Pancreas (tissue), 10 donors: Measurements from ENCODE around the gene IQSEC1. TPM values are rescaled to one million over a fixed set of nuclear protein-coding genes. Genes with fewer than 3 reads are reported as not detected.

ENCODE experiments used
- ATAC-seq, 4 donors: fragments of 200-7000 bp; cut with Tn5 transposase; one replicate each; pipeline versions ENCODE4 v1.8.0 to v1.9.1; 2020; ENCODE audit warnings: mild to moderate bottlenecking in 4 of 4, moderate library complexity in 4 of 4
- DNase-seq, 6 donors: peaks; one replicate each; pipeline ENCODE4 v3.0.0-alpha.2; 2020
- FAIRE-seq: peaks from 2 replicates; lab custom pipeline; 2012; peaks lifted over from hg19 to GRCh38; lab: Jason Lieb, UNC
- H3K27ac ChIP-seq, 4 donors: fragments of 200-600 bp; sonication (generic); 1 replicate in 3 of 4; 2 replicates in 1 of 4; pipeline versions ENCODE4 v1.5.0 to v1.8.0; 2020
- H3K27me3 ChIP-seq, 4 donors: fragments of 200-600 bp; one replicate each; pipeline ENCODE4 v1.8.0; 2021
- H3K36me3 ChIP-seq, 3 donors: fragments of 200-600 bp; sonication (generic) in 1 of 3; one replicate each; pipeline versions ENCODE4 v1.5.0 to v1.8.0; 2020 to 2021
- H3K4me1 ChIP-seq, 3 donors: fragments of 200-600 bp; one replicate each; pipeline ENCODE4 v1.8.0; 2021
- H3K4me3 ChIP-seq, 4 donors: fragments of 200-600 bp; sonication (generic) in 2 of 4; one replicate each; pipeline versions ENCODE4 v1.5.0 to v1.8.0; 2020 to 2021
- H3K9me3 ChIP-seq, 4 donors: fragments of 200-600 bp; one replicate each; pipeline ENCODE4 v1.8.0; 2021
- WGBS, 2 donors: extraction: QIAGEN DNeasy Blood & Tissue Kit; methylation state at CpG; one replicate each; pipeline ENCODE4 v1.1.7; 2013; 5-methylcytosine and 5-hydroxymethylcytosine counted together
- intact Hi-C, 3 donors: fragments of 100-400 bp; cut with DNase I; formaldehyde crosslinking; loops; one replicate each; pipeline versions ENCODE4 v1.11.1 to v1.14.2; 2022
- polyA plus RNA-seq, 2 donors: library from polyadenylated mRNA; stranded (reverse); fragments of 200-250 nt; gene quantifications; one replicate each; pipeline ENCODE4 v1.2.3, GENCODE V29; 2013
- total RNA-seq, 6 donors: library from RNA; stranded (reverse); fragmentation: NEBNext Ultra II Directional in 4 of 6; extraction: Animal tissue kit (Norgen Biotek cat#: 25700) in 4 of 6; gene quantifications; one replicate each; pipeline versions ENCODE4 v1.2.1 to v1.2.4, GENCODE V29; 2021 to 2023
- TF ChIP-seq, protein P1 (sequence below), 4 donors: fragments of 200-600 bp; sonication (generic) in 3 of 4; IDR thresholded peaks; one replicate each; pipeline versions ENCODE4 v1.5.0 to v1.8.0; 2021; ENCODE audit warnings: antibody characterized with exemption in 4 of 4
- donor health status: healthy with polysubstance abuse.
- donor health status: DM: no; HTN: no; CAD: no; lungs with moderate emphysema.
- donor health status: DM: no; HTN: no; CAD: no.
- donor health status: control.
- donor health status: control.
- donor health status: Bipolar disorder and iron deficiency.
- donor health status: DM: yes; HTN: yes; CAD: no.
- donor health status: DM: no; HTN: no; CAD: no.
- donor health status: DM: no; HTN: no; CAD: no.
- donor health status: DM: yes; HTN: yes; CAD: no.

The IQSEC1 gene
- total and polyA plus RNA-seq, 8 donors, result 15.0 to 27.9 (median 23.1) TPM

DNA sequence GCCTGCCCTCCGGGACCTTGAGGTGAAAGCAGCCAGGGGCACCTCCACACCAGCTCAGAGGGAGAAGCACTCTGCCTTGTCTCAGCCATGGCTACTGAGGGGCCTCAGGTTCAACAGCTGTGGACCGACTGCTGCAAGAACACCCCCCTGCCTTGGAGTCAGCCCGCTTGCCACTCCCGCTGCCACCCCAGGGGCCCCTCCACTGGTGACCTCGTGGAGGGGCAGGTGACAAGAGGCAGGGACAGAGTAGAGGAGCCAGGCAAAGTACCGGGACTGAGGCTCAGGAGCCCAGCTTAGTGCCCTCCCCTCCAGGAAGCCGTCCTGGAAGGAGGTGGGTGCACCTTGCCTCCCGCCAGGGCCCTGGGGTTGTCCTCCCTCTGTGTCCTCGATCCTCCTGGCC is 152.3 kb downstream of the IQSEC1 start:
- H3K36me3 ChIP-seq, result peaks cover 2 to 48% (median 8%) of the 10 kb centered on the region in 3 donors
- H3K9me3 ChIP-seq, result no peaks in the 10 kb centered on the region
- no peak overlapping the region for H3K27ac ChIP-seq
- DNase-seq (no peak), FAIRE-seq (no peak), ATAC-seq (no peak)
- intact Hi-C loops, result no loop called here
- no peaks in the 10 kb centered on the region for H3K27me3 ChIP-seq
- no peak overlapping the region for H3K4me3 ChIP-seq
- TF ChIP-seq, protein P1, sequence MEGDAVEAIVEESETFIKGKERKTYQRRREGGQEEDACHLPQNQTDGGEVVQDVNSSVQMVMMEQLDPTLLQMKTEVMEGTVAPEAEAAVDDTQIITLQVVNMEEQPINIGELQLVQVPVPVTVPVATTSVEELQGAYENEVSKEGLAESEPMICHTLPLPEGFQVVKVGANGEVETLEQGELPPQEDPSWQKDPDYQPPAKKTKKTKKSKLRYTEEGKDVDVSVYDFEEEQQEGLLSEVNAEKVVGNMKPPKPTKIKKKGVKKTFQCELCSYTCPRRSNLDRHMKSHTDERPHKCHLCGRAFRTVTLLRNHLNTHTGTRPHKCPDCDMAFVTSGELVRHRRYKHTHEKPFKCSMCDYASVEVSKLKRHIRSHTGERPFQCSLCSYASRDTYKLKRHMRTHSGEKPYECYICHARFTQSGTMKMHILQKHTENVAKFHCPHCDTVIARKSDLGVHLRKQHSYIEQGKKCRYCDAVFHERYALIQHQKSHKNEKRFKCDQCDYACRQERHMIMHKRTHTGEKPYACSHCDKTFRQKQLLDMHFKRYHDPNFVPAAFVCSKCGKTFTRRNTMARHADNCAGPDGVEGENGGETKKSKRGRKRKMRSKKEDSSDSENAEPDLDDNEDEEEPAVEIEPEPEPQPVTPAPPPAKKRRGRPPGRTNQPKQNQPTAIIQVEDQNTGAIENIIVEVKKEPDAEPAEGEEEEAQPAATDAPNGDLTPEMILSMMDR (IDR thresholded peaks at IDR 0.05), result no peak
- H3K4me1 ChIP-seq, result no peaks in the 10 kb centered on the region
- 90% methylated on average over 9 of the region's 9 CpGs for WGBS, 2 donors

DNA sequence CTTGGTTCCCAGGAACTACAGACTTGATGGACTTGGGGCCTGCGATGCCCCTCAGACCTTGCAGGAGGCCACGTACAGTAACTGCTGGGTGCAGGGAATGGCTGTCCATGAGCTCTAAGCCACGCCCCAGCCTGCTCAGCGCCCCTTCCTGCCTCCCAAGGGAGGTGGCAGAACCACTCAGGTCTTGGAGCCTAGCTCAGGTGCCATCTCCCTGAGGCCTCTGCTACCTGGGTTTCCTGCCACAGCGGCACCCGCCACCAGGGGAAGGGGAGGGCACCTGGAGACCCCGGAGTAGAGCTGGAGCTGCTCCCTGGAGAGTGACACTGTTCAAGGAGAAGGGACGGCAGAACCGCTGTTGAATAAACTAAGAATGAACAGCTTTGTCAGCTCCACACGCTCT is 154.0 kb downstream of the IQSEC1 start:
- FAIRE-seq (no peak), DNase-seq (no peak), ATAC-seq (no peak)
- 90 to 92% methylated on average over 10 of the region's 10 CpGs for WGBS, 2 donors
- H3K27ac ChIP-seq, result no peak overlapping the region
- H3K4me1 ChIP-seq, result no peaks in the 10 kb centered on the region
- no peaks in the 10 kb centered on the region for H3K27me3 ChIP-seq
- no peaks in the 10 kb centered on the region for H3K9me3 ChIP-seq
- H3K36me3 ChIP-seq, result peaks cover 2 to 36% (median 8%) of the 10 kb centered on the region in 3 donors
- no peak overlapping the region for H3K4me3 ChIP-seq
- intact Hi-C loops, result no loop called here
- TF ChIP-seq, protein P1 (IDR thresholded peaks at IDR 0.05), result no peak

DNA sequence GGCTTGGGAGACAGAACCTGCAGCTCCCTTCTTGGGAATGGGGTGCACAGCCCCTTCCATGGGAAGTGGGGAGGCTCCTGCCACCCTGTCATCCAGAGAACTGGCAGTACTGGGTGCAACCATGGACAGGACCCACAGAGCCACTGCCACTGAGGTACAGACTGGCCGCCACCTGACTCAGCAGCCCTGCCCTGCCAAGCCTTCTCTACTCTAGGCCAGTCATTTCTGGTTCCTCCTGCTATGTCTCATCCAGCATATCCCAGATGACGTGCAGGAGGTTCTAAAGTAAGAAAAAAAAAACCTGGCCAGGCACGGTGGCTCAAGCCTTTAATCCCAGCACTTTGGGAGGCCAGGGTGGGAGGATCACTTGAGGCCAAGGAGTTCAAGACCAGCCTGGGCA is 155.0 kb downstream of the IQSEC1 start:
- Histone ChIP-seq H3K27ac (no peak overlapping the region), H3K4me1 (no peaks in the 10 kb centered on the region), H3K36me3 (peaks cover 2 to 27% (median 8%) of the 10 kb centered on the region in 3 donors), H3K4me3 (no peak overlapping the region), H3K27me3 (no peaks in the 10 kb centered on the region), H3K9me3 (no peaks in the 10 kb centered on the region)
- no peak for ATAC-seq
- FAIRE-seq, result no peak
- intact Hi-C loops, result no loop called here
- DNase-seq, result no peak
- TF ChIP-seq, protein P1 (IDR thresholded peaks at IDR 0.05), result no peak
- WGBS, 2 donors, result 90 to 94% methylated on average over 3 of the region's 3 CpGs

DNA sequence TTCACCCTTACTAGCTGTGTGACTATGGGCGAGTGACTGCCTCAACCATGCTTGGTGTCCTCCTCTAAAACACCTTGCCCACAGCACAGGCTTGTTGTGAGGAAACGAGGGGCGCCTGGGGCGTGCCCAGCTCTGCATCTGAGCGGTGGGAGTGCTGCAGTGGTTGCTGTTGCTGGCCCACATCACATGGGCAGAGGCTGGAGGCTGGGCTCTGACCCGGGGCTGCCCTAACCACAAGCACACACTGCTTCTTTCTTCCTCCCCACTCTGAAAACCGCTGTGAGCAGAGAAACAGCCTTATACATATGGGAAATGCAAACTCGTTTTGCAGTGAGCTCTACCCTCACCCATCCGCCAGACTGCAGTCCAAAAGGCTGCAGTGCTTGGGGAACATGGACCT is 157.1 kb downstream of the IQSEC1 start:
- Histone ChIP-seq H3K27me3 (no peaks in the 10 kb centered on the region), H3K4me1 (no peaks in the 10 kb centered on the region), H3K9me3 (no peaks in the 10 kb centered on the region), H3K4me3 (no peak overlapping the region), H3K27ac (no peak overlapping the region), H3K36me3 (peaks cover 0 to 12% (median 3%) of the 10 kb centered on the region in 3 donors)
- TF ChIP-seq, protein P1 (IDR thresholded peaks at IDR 0.05), result no peak
- intact Hi-C loops, result no loop called here
- DNase-seq (no peak), FAIRE-seq (no peak), ATAC-seq (peak in 1 of 4 donors; percentile 35)
- WGBS, 2 donors, result 80 to 89% methylated on average over 9 of the region's 9 CpGs

DNA sequence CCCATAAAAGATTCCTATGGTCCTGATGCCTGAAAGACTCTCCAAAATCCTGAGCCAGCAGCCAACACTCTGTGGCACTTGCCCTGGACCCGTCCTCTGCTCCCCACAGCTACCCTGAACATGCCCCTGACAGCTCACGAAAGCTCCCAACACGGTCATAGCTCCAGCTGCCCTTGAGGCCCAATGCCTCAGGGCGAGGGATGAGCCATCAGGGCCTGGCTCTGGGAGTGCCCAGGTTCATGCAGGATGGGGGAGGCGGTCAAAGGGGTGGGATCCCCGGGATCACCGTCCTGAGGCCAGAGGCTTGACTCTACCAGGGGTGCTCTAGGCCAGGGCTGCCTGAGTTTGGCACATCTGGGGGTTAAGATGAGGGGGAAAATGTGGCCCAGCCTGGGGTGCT is 159.1 kb downstream of the IQSEC1 start:
- Histone ChIP-seq H3K36me3 (peaks cover 0 to 21% (median under 1%) of the 10 kb centered on the region in 3 donors), H3K9me3 (no peaks in the 10 kb centered on the region), H3K27me3 (no peaks in the 10 kb centered on the region), H3K4me3 (no peak overlapping the region), H3K27ac (no peak overlapping the region), H3K4me1 (no peaks in the 10 kb centered on the region)
- intact Hi-C loops, result no loop called here
- ATAC-seq (no peak), DNase-seq (peak in 1 of 6 donors; percentile 42), FAIRE-seq (no peak)
- TF ChIP-seq, protein P1 (IDR thresholded peaks at IDR 0.05), result no peak
- WGBS, 2 donors, result 87 to 93% methylated on average over 7 of the region's 7 CpGs
